Loucy (cell line): ENCODE results near the gene CEP126.

ENCODE experiments used
- EZH2phosphoT487 ChIP-seq: fragments of 200-600 bp; IDR thresholded peaks from 2 replicates; pipeline ENCODE4 v1.6.1; 2018; ENCODE audit warnings: antibody characterized with exemption, mild to moderate bottlenecking, moderate library complexity, borderline replicate concordance
- TF ChIP-seq, protein P1 (sequence below): fragments of 200-600 bp; sonication (generic); conservative IDR thresholded peaks from 2 replicates; pipeline ENCODE4 v1.5.1; 2014; ENCODE audit warnings: mild to moderate bottlenecking, antibody characterized with exemption, low read length

GRCh38 chr11:101880222-101880621 lies 34.6 kb upstream of the CEP126 start:
- TF ChIP-seq, protein P1, sequence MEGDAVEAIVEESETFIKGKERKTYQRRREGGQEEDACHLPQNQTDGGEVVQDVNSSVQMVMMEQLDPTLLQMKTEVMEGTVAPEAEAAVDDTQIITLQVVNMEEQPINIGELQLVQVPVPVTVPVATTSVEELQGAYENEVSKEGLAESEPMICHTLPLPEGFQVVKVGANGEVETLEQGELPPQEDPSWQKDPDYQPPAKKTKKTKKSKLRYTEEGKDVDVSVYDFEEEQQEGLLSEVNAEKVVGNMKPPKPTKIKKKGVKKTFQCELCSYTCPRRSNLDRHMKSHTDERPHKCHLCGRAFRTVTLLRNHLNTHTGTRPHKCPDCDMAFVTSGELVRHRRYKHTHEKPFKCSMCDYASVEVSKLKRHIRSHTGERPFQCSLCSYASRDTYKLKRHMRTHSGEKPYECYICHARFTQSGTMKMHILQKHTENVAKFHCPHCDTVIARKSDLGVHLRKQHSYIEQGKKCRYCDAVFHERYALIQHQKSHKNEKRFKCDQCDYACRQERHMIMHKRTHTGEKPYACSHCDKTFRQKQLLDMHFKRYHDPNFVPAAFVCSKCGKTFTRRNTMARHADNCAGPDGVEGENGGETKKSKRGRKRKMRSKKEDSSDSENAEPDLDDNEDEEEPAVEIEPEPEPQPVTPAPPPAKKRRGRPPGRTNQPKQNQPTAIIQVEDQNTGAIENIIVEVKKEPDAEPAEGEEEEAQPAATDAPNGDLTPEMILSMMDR = peak; percentile 69
- TF ChIP-seq EZH2phosphoT487 = no peak
